Neural cell (in vitro differentiated cells): ENCODE data around the gene CDC42BPB.

Source experiments
- EZH2 ChIP-seq: fragments of 200-600, 300-800 bp; shearing (Covaris generic), sonication (generic); IDR thresholded peaks from 2 replicates; pipeline ENCODE4 v1.6.1; 2014; ENCODE audit warnings: antibody characterized with exemption, low read length, borderline replicate concordance, mild to moderate bottlenecking; ENCODE audit not compliant: insufficient read depth, poor library complexity, severe bottlenecking
- RAD21 ChIP-seq: fragments of 450-650 bp; conservative IDR thresholded peaks from 2 replicates; pipeline ENCODE4 v1.6.1; 2014; ENCODE audit warnings: antibody characterized with exemption, mild to moderate bottlenecking, moderate library complexity
- TF ChIP-seq, protein P1 (sequence below): fragments of 450-650 bp; IDR thresholded peaks from 2 replicates; pipeline ENCODE4 v1.5.1; 2014; ENCODE audit warnings: antibody characterized with exemption, mild to moderate bottlenecking, moderate library complexity; ENCODE audit not compliant: poor library complexity, severe bottlenecking

DNA sequence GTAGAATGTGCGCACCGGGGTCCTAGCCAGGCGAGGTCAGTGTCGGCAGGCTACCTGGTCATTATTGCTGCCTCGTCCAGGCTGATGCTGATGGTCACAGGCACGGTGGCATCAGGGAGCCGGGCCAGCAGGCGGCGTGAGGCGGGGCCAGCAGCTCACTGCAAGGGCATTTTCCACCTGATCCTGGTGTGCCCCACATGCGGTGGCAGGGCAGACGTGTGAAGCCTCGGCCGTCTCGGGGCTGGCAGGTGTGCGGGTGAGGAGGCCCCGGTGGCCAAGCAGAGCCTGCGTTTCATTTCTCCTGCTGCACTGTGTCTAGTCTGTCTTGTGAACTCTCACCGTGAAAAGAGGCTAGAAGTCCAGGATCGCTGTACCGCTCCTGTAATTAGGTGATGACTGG, 146.9 kb downstream of the CDC42BPB start:
- TF ChIP-seq RAD21: no peak
- TF ChIP-seq, protein P1, sequence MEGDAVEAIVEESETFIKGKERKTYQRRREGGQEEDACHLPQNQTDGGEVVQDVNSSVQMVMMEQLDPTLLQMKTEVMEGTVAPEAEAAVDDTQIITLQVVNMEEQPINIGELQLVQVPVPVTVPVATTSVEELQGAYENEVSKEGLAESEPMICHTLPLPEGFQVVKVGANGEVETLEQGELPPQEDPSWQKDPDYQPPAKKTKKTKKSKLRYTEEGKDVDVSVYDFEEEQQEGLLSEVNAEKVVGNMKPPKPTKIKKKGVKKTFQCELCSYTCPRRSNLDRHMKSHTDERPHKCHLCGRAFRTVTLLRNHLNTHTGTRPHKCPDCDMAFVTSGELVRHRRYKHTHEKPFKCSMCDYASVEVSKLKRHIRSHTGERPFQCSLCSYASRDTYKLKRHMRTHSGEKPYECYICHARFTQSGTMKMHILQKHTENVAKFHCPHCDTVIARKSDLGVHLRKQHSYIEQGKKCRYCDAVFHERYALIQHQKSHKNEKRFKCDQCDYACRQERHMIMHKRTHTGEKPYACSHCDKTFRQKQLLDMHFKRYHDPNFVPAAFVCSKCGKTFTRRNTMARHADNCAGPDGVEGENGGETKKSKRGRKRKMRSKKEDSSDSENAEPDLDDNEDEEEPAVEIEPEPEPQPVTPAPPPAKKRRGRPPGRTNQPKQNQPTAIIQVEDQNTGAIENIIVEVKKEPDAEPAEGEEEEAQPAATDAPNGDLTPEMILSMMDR: no peak
- no peak for TF ChIP-seq EZH2
